ENCODE data around the gene SH3PXD2A. TPM values are rescaled to one million over a fixed set of nuclear protein-coding genes. Genes with fewer than 3 reads are reported as not detected.

Gene SH3PXD2A
- total and polyA plus RNA-seq, 10 of the 15 experiments (the other 5 are each of a cell fraction or from before 2014, with no cell fraction given) = 0.63 to 14.0 (median 4.4) TPM

DNA sequence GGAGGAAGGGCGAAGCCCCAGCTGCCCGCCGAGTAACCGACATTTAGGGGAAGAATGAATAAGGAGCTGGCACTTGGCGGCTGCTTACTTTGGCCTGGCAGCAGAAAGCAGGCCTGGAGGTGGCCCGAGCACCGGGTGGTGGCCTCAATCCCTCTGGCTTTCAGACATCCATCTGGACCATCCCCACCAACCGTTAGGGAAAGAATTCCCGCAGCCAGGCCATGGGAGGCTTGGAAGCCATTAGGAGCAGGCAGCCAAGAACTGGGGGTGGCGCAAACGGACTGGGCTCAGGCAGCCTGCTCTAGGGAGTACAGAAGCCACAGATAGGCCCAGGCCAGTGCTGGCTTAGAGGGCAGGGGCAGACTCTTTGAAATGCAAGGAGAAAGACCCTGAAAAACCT lies 229.2 kb downstream of the SH3PXD2A start (continued):
- no peak for TF ChIP-seq EED (IDR thresholded peaks at IDR 0.05; ENCODE audit: low read depth)
- TF ChIP-seq, protein P1, sequence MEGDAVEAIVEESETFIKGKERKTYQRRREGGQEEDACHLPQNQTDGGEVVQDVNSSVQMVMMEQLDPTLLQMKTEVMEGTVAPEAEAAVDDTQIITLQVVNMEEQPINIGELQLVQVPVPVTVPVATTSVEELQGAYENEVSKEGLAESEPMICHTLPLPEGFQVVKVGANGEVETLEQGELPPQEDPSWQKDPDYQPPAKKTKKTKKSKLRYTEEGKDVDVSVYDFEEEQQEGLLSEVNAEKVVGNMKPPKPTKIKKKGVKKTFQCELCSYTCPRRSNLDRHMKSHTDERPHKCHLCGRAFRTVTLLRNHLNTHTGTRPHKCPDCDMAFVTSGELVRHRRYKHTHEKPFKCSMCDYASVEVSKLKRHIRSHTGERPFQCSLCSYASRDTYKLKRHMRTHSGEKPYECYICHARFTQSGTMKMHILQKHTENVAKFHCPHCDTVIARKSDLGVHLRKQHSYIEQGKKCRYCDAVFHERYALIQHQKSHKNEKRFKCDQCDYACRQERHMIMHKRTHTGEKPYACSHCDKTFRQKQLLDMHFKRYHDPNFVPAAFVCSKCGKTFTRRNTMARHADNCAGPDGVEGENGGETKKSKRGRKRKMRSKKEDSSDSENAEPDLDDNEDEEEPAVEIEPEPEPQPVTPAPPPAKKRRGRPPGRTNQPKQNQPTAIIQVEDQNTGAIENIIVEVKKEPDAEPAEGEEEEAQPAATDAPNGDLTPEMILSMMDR (IDR thresholded peaks at IDR 0.05 in 2 of 3, conservative IDR thresholded peaks at IDR 0.05 in 1 of 3; ENCODE audit: control insufficient read depth in 2 of 3, extremely low read depth in 1 of 3, insufficient read depth in 1 of 3, low read depth in 3 of 3, low read length in 3 of 3) = no peak

DNA sequence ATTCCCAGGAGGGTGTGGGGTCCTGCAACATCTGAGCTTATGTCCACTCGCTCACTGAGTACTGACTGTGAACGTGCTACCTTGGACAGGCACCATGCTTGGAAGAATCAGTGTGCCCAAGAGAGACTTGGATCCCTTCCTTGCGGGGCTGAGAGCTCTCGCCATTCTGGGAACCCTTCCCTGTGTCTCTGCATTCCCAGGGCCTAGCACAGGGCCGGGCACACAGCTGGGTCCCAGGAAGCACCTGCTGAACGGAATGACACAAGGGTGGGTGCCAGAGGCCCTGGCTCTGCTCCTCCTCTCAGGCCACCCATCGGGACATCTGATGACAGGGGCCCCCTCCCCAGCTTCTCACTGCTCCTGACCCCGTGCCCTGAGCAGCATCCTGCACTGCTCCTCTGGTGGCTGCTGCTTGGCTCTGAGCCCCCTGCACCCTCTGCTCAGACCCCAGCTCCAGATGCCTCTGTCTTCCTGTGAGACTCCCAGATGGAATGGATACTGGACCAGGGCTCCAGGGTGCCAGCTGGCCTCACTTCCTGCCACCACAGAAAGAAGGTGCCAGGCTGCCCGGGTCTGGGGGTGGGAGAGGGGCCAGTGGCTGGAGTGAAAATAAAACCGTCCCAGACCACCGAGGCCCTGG lies 232.3 kb downstream of the SH3PXD2A start:
- ChIA-PET POLR2A (no interaction called here), SMC1A (ENCODE audit: uncharacterized antibody, unreplicated experiment) (no interaction called here)
- in situ Hi-C loops (cut with MboI) = no loop called here

More for the DNA sequence above, 232.3 kb downstream of the SH3PXD2A start:
- Histone ChIP-seq H3K4me3 (no peak overlapping the region), H3K9me3 (replicated peaks; ENCODE audit: control insufficient read depth, insufficient read depth, low read length) (no peaks in the 10 kb centered on the region), H3K36me3 (ENCODE audit: control insufficient read depth in 2 of 2, insufficient read depth in 2 of 2, low read length in 1 of 2) (peaks cover 23 to 42% of the 10 kb centered on the region in 2 experiments), H3K27ac (ENCODE audit: control insufficient read depth, insufficient read depth) (no peak overlapping the region), H3K9ac (ENCODE audit: control insufficient read depth, insufficient read depth, low read length) (no peak overlapping the region), H3K79me2 (ENCODE audit: control insufficient read depth, insufficient read depth, low read length) (no peaks in the 10 kb centered on the region), H3K27me3 (replicated peaks in 1 of 2; ENCODE audit: control insufficient read depth in 2 of 2, insufficient read depth in 2 of 2, low read length in 1 of 2) (no peaks in the 10 kb centered on the region), H3K4me2 (ENCODE audit: control insufficient read depth, insufficient read depth) (no peak overlapping the region), H3K4me1 (ENCODE audit: control insufficient read depth, insufficient read depth, low read length) (no peaks in the 10 kb centered on the region), H2AFZ (ENCODE audit: control insufficient read depth, low read depth, low read length) (no peak overlapping the region), H4K20me1 (ENCODE audit: control insufficient read depth, insufficient read depth) (no peaks in the 10 kb centered on the region)
- no TSS peak for BruUV-seq (replicated peaks)
- intact Hi-C loops (cut with micrococcal nuclease; ENCODE audit: unreplicated experiment) = no loop called here
- FAIRE-seq (no peak), DNase-seq (ENCODE audit: low read depth, low spot score) (no peak), ATAC-seq (no peak)
- no peak for TF ChIP-seq YBX1 (IDR thresholded peaks at IDR 0.05)
- TF ChIP-seq, protein P2, sequence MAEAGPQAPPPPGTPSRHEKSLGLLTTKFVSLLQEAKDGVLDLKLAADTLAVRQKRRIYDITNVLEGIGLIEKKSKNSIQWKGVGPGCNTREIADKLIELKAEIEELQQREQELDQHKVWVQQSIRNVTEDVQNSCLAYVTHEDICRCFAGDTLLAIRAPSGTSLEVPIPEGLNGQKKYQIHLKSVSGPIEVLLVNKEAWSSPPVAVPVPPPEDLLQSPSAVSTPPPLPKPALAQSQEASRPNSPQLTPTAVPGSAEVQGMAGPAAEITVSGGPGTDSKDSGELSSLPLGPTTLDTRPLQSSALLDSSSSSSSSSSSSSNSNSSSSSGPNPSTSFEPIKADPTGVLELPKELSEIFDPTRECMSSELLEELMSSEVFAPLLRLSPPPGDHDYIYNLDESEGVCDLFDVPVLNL (IDR thresholded peaks at IDR 0.05; ENCODE audit: low read depth, low read length) = no peak
- TF ChIP-seq SIN3A (IDR thresholded peaks at IDR 0.05; ENCODE audit: low read depth, low read length) = no peak
- no peak for TF ChIP-seq JUNB (IDR thresholded peaks at IDR 0.05)
- TF ChIP-seq, protein P3, sequence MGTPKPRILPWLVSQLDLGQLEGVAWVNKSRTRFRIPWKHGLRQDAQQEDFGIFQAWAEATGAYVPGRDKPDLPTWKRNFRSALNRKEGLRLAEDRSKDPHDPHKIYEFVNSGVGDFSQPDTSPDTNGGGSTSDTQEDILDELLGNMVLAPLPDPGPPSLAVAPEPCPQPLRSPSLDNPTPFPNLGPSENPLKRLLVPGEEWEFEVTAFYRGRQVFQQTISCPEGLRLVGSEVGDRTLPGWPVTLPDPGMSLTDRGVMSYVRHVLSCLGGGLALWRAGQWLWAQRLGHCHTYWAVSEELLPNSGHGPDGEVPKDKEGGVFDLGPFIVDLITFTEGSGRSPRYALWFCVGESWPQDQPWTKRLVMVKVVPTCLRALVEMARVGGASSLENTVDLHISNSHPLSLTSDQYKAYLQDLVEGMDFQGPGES (IDR thresholded peaks at IDR 0.05) = no peak
- no peak for TF ChIP-seq HDGF (IDR thresholded peaks at IDR 0.05)
- TF ChIP-seq TARDBP (IDR thresholded peaks at IDR 0.05; ENCODE audit: borderline replicate concordance) = no peak
- no peak for TF ChIP-seq KLF5 (IDR thresholded peaks at IDR 0.05; ENCODE audit: partially characterized antibody)
- no peak for TF ChIP-seq HDAC6 (IDR thresholded peaks at IDR 0.05; ENCODE audit: unreplicated experiment)
- no peak for TF ChIP-seq TCF3 (IDR thresholded peaks at IDR 0.05; ENCODE audit: borderline replicate concordance, insufficient read depth, low read depth, low read length)
- TF ChIP-seq DPF2 (IDR thresholded peaks at IDR 0.05) = no peak
- TF ChIP-seq, protein P4, sequence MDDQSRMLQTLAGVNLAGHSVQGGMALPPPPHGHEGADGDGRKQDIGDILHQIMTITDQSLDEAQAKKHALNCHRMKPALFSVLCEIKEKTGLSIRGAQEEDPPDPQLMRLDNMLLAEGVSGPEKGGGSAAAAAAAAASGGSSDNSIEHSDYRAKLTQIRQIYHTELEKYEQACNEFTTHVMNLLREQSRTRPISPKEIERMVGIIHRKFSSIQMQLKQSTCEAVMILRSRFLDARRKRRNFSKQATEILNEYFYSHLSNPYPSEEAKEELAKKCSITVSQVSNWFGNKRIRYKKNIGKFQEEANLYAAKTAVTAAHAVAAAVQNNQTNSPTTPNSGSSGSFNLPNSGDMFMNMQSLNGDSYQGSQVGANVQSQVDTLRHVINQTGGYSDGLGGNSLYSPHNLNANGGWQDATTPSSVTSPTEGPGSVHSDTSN (IDR thresholded peaks at IDR 0.05; ENCODE audit: insufficient replicate concordance, low read depth, low read length) = no peak
- WGBS (ENCODE audit: insufficient coverage, insufficient replicate concordance, low lambda C conversion rate, missing lambda C conversion rate) = 75% methylated on average over 11 of the region's 11 CpGs
- RAD21 ChIA-PET (ENCODE audit: unreplicated experiment) = no interaction called here
- CTCF ChIA-PET = interaction anchor here (1.8 kb wide), 1 partner anchor 63 kb away, joined by 4 read pairs; no protein-coding TSS in a partner anchor

Data from GM12878 (cell line).